Prostate gland (tissue), 2 donors: ENCODE data around the gene CLEC14A. TPM values are rescaled to one million over a fixed set of nuclear protein-coding genes. Genes with fewer than 3 reads are reported as not detected.
A peak's percentile ranks its signal among the peaks of the same experiment; 100 is the strongest.

Experiments used
- DNase-seq: peaks from one replicate; pipeline ENCODE4 v3.0.0-alpha.2; 2019; ENCODE audit warnings: low spot score
- H3K27ac ChIP-seq, 2 donors: fragments of 200-600 bp; sonication (generic); 2 replicates each; pipeline ENCODE4 v1.5.1; 2017 to 2019
- H3K27me3 ChIP-seq: fragments of 200-600 bp; sonication (generic); replicated peaks from 2 replicates; pipeline ENCODE4 v1.5.1; 2019; ENCODE audit not compliant: insufficient read depth
- H3K36me3 ChIP-seq, 2 donors: fragments of 200-600 bp; sonication (generic); 1 replicate in 1 of 2; 2 replicates in 1 of 2; pipeline versions ENCODE4 v1.5.1 to v1.8.1; 2017 to 2019
- H3K4me1 ChIP-seq: fragments of 200-600 bp; sonication (generic); replicated peaks from 2 replicates; pipeline ENCODE4 v1.5.1; 2019
- H3K4me3 ChIP-seq, 2 donors: fragments of 200-600 bp; sonication (generic); 2 replicates each; pipeline ENCODE4 v1.5.1; 2017 to 2019
- H3K9me3 ChIP-seq: fragments of 200-600 bp; sonication (generic); 2 replicates; pipeline ENCODE4 v1.5.1; 2017
- POLR2A ChIP-seq: fragments of 450-650 bp; IDR thresholded peaks from one replicate; pipeline ENCODE4 v1.6.1; 2016; ENCODE audit warnings: antibody characterized with exemption, mild to moderate bottlenecking
- POLR2AphosphoS5 ChIP-seq: sonication (generic); formaldehyde crosslinking; IDR thresholded peaks from one replicate; pipeline ENCODE4 v1.6.1; 2017; ENCODE audit warnings: antibody characterized with exemption
- WGBS: methylation state at CpG from one replicate; pipeline ENCODE4 v1.1.5; 2018; 5-methylcytosine and 5-hydroxymethylcytosine counted together
- intact Hi-C: fragments of 100-400 bp; cut with DNase I; formaldehyde crosslinking; loops from one replicate; pipeline ENCODE4 v1.14.2; 2022
- total RNA-seq, 2 donors: library from RNA; depleted of rRNA; stranded (reverse); fragments of >200 nt; gene quantifications; one replicate each; pipeline ENCODE4 v1.1.0, GENCODE V29; 2016
- TF ChIP-seq, protein P1 (sequence below), 4 experiments: fragments of 200-600 bp in 2 of 4; fragments of 450-650 bp in 2 of 4; sonication (generic) in 2 of 4; IDR thresholded peaks; 1 replicate in 3 of 4; 2 replicates in 1 of 4; pipeline ENCODE4 v1.5.1; 2016 to 2019; ENCODE audit warnings: antibody characterized with exemption in 4 of 4, mild to moderate bottlenecking in 2 of 4, moderate library complexity in 2 of 4

The CLEC14A gene
- total RNA-seq, 2 donors from 2014 or later, result 16.4 to 19.8 TPM

DNA sequence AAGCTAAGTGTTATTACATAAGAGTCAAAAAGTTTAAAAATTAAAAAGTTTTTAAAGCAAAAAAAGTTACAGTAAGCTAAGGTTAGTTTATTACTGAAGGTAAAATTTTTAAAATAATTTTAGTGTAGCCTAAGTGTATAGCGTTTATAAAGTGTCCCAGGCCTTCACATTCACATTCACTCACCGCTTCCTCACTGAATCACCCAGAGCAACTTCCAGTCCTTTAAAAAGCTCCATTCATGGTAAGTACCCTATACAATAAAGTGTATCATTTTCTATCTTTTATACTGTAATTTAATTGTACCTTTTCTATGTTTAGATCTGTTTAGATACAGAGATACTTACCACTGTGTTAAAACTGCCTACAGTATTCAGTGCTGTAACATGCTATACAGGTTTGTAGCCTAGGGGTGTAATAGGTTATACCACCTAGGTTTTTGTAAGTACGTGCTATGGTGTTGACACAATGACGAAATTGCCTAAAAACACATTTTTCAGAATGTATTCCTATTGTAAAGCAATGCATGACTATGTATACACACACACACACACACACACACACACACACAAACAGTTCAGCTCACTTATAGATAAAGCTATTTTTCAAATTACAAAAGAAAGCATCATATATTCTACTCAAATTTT is 3.7 kb downstream of the CLEC14A start:
- Histone ChIP-seq H3K36me3 (no peaks in the 10 kb centered on the region), H3K4me1 (no peaks in the 10 kb centered on the region), H3K27ac (no peak overlapping the region), H3K27me3 (peaks cover 2% of the 10 kb centered on the region), H3K9me3 (no peaks in the 10 kb centered on the region), H3K4me3 (no peak overlapping the region)
- intact Hi-C loops, result no loop called here
- TF ChIP-seq POLR2AphosphoS5 (no peak), POLR2A (no peak)
- TF ChIP-seq, protein P1, sequence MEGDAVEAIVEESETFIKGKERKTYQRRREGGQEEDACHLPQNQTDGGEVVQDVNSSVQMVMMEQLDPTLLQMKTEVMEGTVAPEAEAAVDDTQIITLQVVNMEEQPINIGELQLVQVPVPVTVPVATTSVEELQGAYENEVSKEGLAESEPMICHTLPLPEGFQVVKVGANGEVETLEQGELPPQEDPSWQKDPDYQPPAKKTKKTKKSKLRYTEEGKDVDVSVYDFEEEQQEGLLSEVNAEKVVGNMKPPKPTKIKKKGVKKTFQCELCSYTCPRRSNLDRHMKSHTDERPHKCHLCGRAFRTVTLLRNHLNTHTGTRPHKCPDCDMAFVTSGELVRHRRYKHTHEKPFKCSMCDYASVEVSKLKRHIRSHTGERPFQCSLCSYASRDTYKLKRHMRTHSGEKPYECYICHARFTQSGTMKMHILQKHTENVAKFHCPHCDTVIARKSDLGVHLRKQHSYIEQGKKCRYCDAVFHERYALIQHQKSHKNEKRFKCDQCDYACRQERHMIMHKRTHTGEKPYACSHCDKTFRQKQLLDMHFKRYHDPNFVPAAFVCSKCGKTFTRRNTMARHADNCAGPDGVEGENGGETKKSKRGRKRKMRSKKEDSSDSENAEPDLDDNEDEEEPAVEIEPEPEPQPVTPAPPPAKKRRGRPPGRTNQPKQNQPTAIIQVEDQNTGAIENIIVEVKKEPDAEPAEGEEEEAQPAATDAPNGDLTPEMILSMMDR (IDR thresholded peaks at IDR 0.05), result no peak
- WGBS, result 66% methylated on average over 4 of the region's 4 CpGs
- DNase-seq, result no peak

DNA sequence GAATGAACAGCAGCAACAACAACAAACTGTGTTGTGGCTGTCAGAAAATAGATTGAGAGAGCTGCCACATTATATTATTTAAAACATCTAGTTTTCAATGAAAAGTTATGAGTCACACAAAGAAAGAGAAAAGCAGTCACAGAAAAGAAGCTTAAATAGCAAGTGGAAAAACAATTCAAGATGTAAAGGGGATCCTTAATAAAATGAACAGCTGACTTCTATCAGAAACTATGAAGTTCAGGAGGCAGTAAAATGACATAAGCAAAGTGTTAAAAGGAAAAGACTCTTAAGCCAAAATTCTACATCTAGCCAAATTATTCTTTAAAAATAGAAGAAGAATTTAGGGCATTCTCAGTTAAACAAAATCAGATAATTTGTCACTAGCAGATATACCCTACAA is 5.6 kb downstream of the CLEC14A start:
- TF ChIP-seq POLR2AphosphoS5 (no peak), POLR2A (no peak)
- TF ChIP-seq, protein P1 (IDR thresholded peaks at IDR 0.05), result no peak
- no peaks in the 10 kb centered on the region for H3K36me3 ChIP-seq
- no peaks in the 10 kb centered on the region for H3K27me3 ChIP-seq
- intact Hi-C loops, result no loop called here
- H3K4me1 ChIP-seq, result no peaks in the 10 kb centered on the region
- H3K27ac ChIP-seq, result no peak overlapping the region
- no peak for DNase-seq
- no peaks in the 10 kb centered on the region for H3K9me3 ChIP-seq
- no peak overlapping the region for H3K4me3 ChIP-seq

DNA sequence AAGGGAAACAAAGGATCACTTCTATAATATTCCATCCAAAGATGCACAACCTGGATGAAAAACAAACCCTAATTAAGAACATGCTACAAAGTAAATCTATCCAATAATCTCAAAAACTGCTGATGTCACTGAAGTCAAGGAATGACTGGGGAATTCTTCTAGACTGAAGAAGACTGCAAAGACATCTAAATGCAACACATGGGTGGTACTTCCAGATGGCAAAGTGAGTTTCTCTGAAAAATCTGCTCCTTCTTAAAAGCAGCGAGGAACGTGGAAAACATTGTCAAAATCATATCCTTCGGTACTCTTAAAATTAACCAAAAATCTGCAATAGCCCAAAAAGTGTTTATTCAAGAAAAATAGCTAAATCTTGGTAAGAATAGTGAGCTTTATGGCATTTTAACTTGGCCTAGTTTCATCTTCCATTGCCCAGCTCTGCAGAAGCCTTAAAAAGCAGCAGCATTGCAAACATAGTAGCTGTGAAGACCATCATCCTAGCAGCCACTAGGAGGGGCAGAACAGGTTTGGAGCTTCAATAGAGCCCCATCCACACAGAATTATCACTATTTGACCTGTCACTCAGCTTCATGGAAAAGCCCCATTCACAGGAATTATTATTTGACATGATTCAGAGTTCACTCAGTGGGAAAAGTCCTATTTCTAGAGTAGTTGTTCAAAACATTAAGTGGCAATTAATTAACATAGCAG is 7.4 kb downstream of the CLEC14A start:
- no peaks in the 10 kb centered on the region for H3K27me3 ChIP-seq
- H3K4me1 ChIP-seq, result no peaks in the 10 kb centered on the region
- no peaks in the 10 kb centered on the region for H3K36me3 ChIP-seq
- intact Hi-C loops, result no loop called here
- WGBS, result 94% methylated on average over 3 of the region's 3 CpGs
- no peak overlapping the region for H3K4me3 ChIP-seq
- TF ChIP-seq, protein P1 (IDR thresholded peaks at IDR 0.05), result no peak
- no peak for TF ChIP-seq POLR2A
- DNase-seq, result no peak
- no peak overlapping the region for H3K27ac ChIP-seq
- H3K9me3 ChIP-seq, result no peaks in the 10 kb centered on the region

DNA sequence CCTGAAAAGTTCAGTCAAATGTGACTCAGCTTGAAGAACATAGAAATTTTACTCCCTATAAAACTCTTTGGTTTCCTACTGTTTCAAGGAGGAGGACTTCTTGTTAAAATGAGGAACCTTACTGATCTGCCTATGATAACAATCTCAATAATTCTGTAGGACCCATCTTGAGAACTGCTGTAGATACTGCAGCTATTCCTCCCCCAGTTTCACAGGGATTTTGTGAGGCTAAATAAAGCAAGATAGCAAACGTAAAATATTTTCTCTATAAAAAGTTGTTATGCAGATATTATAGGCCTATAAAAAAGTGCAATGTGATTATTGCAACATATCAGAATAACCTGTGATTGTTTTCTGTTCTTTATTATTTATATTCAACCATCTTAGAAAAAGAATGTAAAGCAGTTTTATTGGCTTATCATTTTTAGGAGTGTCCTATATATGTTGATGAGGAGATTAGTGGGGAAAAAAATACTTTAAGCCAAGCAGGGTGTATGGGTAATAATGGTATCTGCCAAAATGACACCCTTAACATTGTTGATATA is 12.1 kb downstream of the CLEC14A start:
- Histone ChIP-seq H3K36me3 (no peaks in the 10 kb centered on the region), H3K27me3 (no peaks in the 10 kb centered on the region), H3K4me3 (no peak overlapping the region), H3K4me1 (no peaks in the 10 kb centered on the region), H3K9me3 (no peaks in the 10 kb centered on the region), H3K27ac (no peak overlapping the region)
- DNase-seq, result no peak
- peak; percentile 20 for TF ChIP-seq POLR2AphosphoS5
- TF ChIP-seq POLR2A, result no peak
- TF ChIP-seq, protein P1 (IDR thresholded peaks at IDR 0.05), result no peak
- intact Hi-C loops, result no loop called here
- 5% methylated on average over 1 of the region's 1 CpG for WGBS

DNA sequence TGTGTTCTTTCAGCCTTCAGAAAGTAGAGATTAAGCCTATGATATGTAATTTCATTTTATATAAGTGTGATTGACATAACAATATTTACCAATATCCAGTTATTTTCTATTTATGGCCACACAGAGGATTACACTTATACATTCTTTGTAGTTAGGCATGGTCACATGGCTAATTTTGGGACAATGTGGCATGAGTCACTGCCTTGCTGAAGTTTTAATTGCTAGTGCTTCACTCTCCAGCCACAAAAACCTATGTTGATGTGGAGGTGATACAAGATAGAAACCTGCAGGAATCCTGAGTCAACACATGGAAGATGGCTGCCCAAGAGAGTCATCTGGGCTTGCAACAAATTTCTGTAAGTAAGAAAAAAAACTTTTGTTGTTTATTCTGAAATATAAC is 17.0 kb downstream of the CLEC14A start:
- H3K36me3 ChIP-seq, result no peaks in the 10 kb centered on the region
- TF ChIP-seq POLR2A, result no peak

More for the DNA sequence above, 17.0 kb downstream of the CLEC14A start:
- Histone ChIP-seq H3K4me1 (no peaks in the 10 kb centered on the region), H3K4me3 (no peak overlapping the region), H3K9me3 (no peaks in the 10 kb centered on the region), H3K27me3 (no peaks in the 10 kb centered on the region), H3K27ac (no peak overlapping the region)
- DNase-seq, result no peak
- intact Hi-C loops, result no loop called here
